ENCODE results near the gene SPR.

- TF ChIP-seq POLR2A (IDR thresholded peaks at IDR 0.05; ENCODE audit: low read length): no peak
- TF ChIP-seq GATA1 (IDR thresholded peaks at IDR 0.05; ENCODE audit: low read depth, low read length): no peak
Measured at GRCh38 chr2:72894514-72894913, 7.3 kb downstream of the SPR start.

Measured in erythroblast (primary cell).